Upper lobe of right lung (tissue), 1 donor: ENCODE measurements around the gene MYH15. TPM values are rescaled to one million over a fixed set of nuclear protein-coding genes. Genes with fewer than 3 reads are reported as not detected.

Experiments used
- ATAC-seq: fragments of 200-7000 bp; cut with Tn5 transposase; one replicate; pipeline ENCODE4 v1.9.1; 2020; ENCODE audit warnings: mild to moderate bottlenecking, moderate library complexity
- DNase-seq: peaks from one replicate; pipeline ENCODE4 v3.0.0-alpha.2; 2020
- H3K27ac ChIP-seq: fragments of 200-600 bp; one replicate; pipeline ENCODE4 v1.8.0; 2022
- H3K27me3 ChIP-seq: fragments of 200-600 bp; one replicate; pipeline ENCODE4 v1.8.0; 2022; ENCODE audit warnings: mild to moderate bottlenecking
- H3K36me3 ChIP-seq: fragments of 200-600 bp; one replicate; pipeline ENCODE4 v1.8.0; 2022
- H3K4me1 ChIP-seq: fragments of 200-600 bp; one replicate; pipeline ENCODE4 v1.8.0; 2022
- H3K4me3 ChIP-seq: fragments of 200-600 bp; one replicate; pipeline ENCODE4 v1.8.0; 2022; ENCODE audit warnings: mild to moderate bottlenecking
- H3K9me3 ChIP-seq: fragments of 200-600 bp; one replicate; pipeline ENCODE4 v1.8.0; 2022
- CTCF ChIP-seq: fragments of 200-600 bp; IDR thresholded peaks from one replicate; pipeline ENCODE4 v1.8.0; 2022; ENCODE audit warnings: antibody characterized with exemption
- intact Hi-C: fragments of 100-400 bp; cut with DNase I; formaldehyde crosslinking; loops from one replicate; pipeline ENCODE4 v1.11.0; 2022
- total RNA-seq: library from RNA; stranded (reverse); fragmentation: NEBNext Ultra II Directional; extraction: Animal tissue kit (Norgen Biotek cat#: 25700); gene quantifications from one replicate; pipeline ENCODE4 v1.2.1, GENCODE V29; 2021
- donor health status: DM: no; HTN: yes; CAD: no; lungs with severe emphysema.

Gene MYH15
- total RNA-seq, 1 donor from 2014 or later: 0.90 TPM

GRCh38 chr3:108433928-108434327 is 76.5 kb downstream of the MYH15 start:
- intact Hi-C loops: no loop called here
- TF ChIP-seq CTCF: no peak
- DNase-seq: no peak

GRCh38 chr3:108432431-108432830 is 78.0 kb downstream of the MYH15 start:
- no peak for TF ChIP-seq CTCF
- DNase-seq (no peak), ATAC-seq (no peak)
- H3K36me3 ChIP-seq: no peaks in the 10 kb centered on the region
- H3K4me3 ChIP-seq: no peak overlapping the region
- no peaks in the 10 kb centered on the region for H3K27me3 ChIP-seq
- intact Hi-C loops: no loop called here
- H3K27ac ChIP-seq: no peak overlapping the region
- H3K9me3 ChIP-seq: no peaks in the 10 kb centered on the region
- H3K4me1 ChIP-seq: no peaks in the 10 kb centered on the region

More at GRCh38 chr3:108433928-108434327, 76.5 kb downstream of the MYH15 start:
- H3K27ac ChIP-seq: no peak overlapping the region
- H3K27me3 ChIP-seq: no peaks in the 10 kb centered on the region
- no peaks in the 10 kb centered on the region for H3K4me1 ChIP-seq
- no peak overlapping the region for H3K4me3 ChIP-seq
- no peaks in the 10 kb centered on the region for H3K36me3 ChIP-seq
- no peaks in the 10 kb centered on the region for H3K9me3 ChIP-seq
- ATAC-seq: no peak

DNA sequence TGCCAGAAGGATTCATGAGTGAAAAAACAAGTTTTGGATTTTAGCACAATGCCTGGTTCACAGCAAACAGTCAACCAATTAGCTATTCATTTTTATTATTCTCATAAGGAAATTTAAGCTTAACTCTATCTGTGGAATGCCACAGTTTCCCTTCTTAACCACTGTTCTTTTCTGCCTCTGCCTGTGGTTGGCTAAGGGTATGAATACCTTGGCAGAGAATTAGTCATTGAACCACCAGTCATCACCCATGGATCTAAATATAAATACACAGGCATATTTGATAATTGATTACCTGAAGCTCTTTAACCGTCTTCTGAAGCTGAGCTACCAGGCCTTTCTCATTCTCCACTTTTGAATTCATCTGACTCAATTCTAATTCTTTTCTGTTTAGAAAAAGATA is 79.9 kb downstream of the MYH15 start:
- no peak overlapping the region for H3K4me3 ChIP-seq
- intact Hi-C loops: no loop called here
- ATAC-seq (no peak), DNase-seq (no peak)
- H3K4me1 ChIP-seq: no peaks in the 10 kb centered on the region
- TF ChIP-seq CTCF: no peak
- H3K27ac ChIP-seq: no peak overlapping the region
- no peaks in the 10 kb centered on the region for H3K27me3 ChIP-seq
- H3K36me3 ChIP-seq: no peaks in the 10 kb centered on the region
- no peaks in the 10 kb centered on the region for H3K9me3 ChIP-seq

- DNase-seq: no peak
- H3K27ac ChIP-seq: no peak overlapping the region
- peak; percentile 63 for ATAC-seq
- no peak overlapping the region for H3K4me3 ChIP-seq
- no peaks in the 10 kb centered on the region for H3K27me3 ChIP-seq
- no peaks in the 10 kb centered on the region for H3K9me3 ChIP-seq
- H3K36me3 ChIP-seq: no peaks in the 10 kb centered on the region
- TF ChIP-seq CTCF: no peak
- H3K4me1 ChIP-seq: no peaks in the 10 kb centered on the region
- intact Hi-C loops: no loop called here
Measured at GRCh38 chr3:108428586-108428985, 81.8 kb downstream of the MYH15 start.

DNA sequence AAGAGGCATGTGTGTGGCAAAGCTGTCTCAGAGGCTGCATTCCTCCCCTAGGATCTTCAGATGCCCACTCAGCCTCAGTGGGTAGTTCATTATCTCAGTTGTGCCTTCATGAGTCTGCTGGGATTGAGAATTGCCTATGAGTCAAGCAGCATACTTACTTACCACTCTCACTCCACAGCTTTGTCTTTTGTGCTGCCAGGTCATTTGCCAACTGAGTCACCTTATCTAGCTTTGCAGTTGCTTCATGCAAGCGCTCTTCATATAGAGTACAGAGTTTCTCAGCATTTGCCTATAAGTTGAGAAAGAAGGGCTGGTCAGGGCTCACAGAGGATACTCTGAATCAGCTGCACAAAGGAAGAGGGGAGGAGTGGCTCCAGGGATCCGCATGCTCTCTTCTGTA is 89.5 kb downstream of the MYH15 start:
- DNase-seq: no peak
- no peak for ATAC-seq
- intact Hi-C loops: no loop called here

More for the DNA sequence above, 89.5 kb downstream of the MYH15 start:
- TF ChIP-seq CTCF: no peak
- H3K9me3 ChIP-seq: no peaks in the 10 kb centered on the region
- H3K4me1 ChIP-seq: no peaks in the 10 kb centered on the region
- no peak overlapping the region for H3K4me3 ChIP-seq
- no peaks in the 10 kb centered on the region for H3K36me3 ChIP-seq
- no peaks in the 10 kb centered on the region for H3K27me3 ChIP-seq
- no peak overlapping the region for H3K27ac ChIP-seq
